Loucy (cell line): Measurements from ENCODE around the gene PTGDR.

Experiments
- H2AFZ ChIP-seq: fragments of 200-600 bp; sonication (generic); 2 replicates; pipeline ENCODE4 v1.6.0; 2016; ENCODE audit warnings: antibody characterized with exemption, mild to moderate bottlenecking, low read length, moderate library complexity
- H3F3A ChIP-seq: fragments of 200-600 bp; 2 replicates; pipeline ENCODE4 v1.6.0; 2016; ENCODE audit warnings: antibody characterized with exemption, low read depth, mild to moderate bottlenecking
- H3K27me3 ChIP-seq: fragments of 200-600 bp; sonication (generic); 2 replicates; pipeline ENCODE4 v1.6.1; 2014; ENCODE audit warnings: low read length, mild to moderate bottlenecking; ENCODE audit not compliant: insufficient read depth, poor library complexity, severe bottlenecking
- H3K36me3 ChIP-seq: fragments of 200-600 bp; sonication (generic); 2 replicates; pipeline ENCODE4 v1.6.1; 2016; ENCODE audit warnings: low read length; ENCODE audit not compliant: insufficient read depth
- H3K4me1 ChIP-seq: fragments of 200-600 bp; sonication (generic); 2 replicates; pipeline ENCODE4 v1.5.1; 2014; ENCODE audit warnings: low read length, mild to moderate bottlenecking; ENCODE audit not compliant: insufficient read depth, poor library complexity, severe bottlenecking
- H3K4me2 ChIP-seq: fragments of 200-600 bp; sonication (generic); 2 replicates; pipeline ENCODE4 v1.6.0; 2014; ENCODE audit warnings: antibody characterized with exemption, low read length, low read depth, mild to moderate bottlenecking; ENCODE audit not compliant: poor library complexity, severe bottlenecking
- H3K4me3 ChIP-seq: fragments of 200-600 bp; sonication (generic); 2 replicates; pipeline ENCODE4 v1.5.1; 2014; ENCODE audit warnings: low read length, mild to moderate bottlenecking, mixed read lengths; ENCODE audit not compliant: poor library complexity, severe bottlenecking
- H3K79me2 ChIP-seq: fragments of 200-600 bp; sonication (generic); 2 replicates; pipeline ENCODE4 v1.6.1; 2014; ENCODE audit warnings: low read length; ENCODE audit not compliant: insufficient read depth
- H3K9ac ChIP-seq: fragments of 200-600 bp; sonication (generic); 2 replicates; pipeline ENCODE4 v1.6.0; 2014; ENCODE audit warnings: mild to moderate bottlenecking, low read depth, low read length, moderate library complexity; ENCODE audit not compliant: poor library complexity, severe bottlenecking
- H3K9me2 ChIP-seq: fragments of 200-600 bp; sonication (generic); replicated peaks from 2 replicates; pipeline ENCODE4 v1.6.1; 2016; ENCODE audit warnings: low read depth, low read length, mixed read lengths
- H3K9me3 ChIP-seq: fragments of 200-600 bp; sonication (generic); 2 replicates; pipeline ENCODE4 v1.6.1; 2014; ENCODE audit warnings: mild to moderate bottlenecking, antibody characterized with exemption, low read length, low read depth; ENCODE audit not compliant: insufficient read depth
- H4K20me1 ChIP-seq: fragments of 200-600 bp; sonication (generic); 2 replicates; pipeline ENCODE4 v1.6.0; 2014; ENCODE audit warnings: antibody characterized with exemption, low read length, mild to moderate bottlenecking; ENCODE audit not compliant: insufficient read depth, poor library complexity, severe bottlenecking
- CTCF ChIP-seq: fragments of 200-600 bp; sonication (generic); conservative IDR thresholded peaks from 2 replicates; pipeline ENCODE4 v1.5.1; 2014; ENCODE audit warnings: mild to moderate bottlenecking, antibody characterized with exemption, low read length
- EZH2phosphoT487 ChIP-seq: fragments of 200-600 bp; IDR thresholded peaks from 2 replicates; pipeline ENCODE4 v1.6.1; 2018; ENCODE audit warnings: antibody characterized with exemption, mild to moderate bottlenecking, moderate library complexity, borderline replicate concordance

PTGDR gene

GRCh38 chr14:52267501-52268278 lies at the start of gene PTGDR:
PTGDR (plus strand) TSS chr14:52267698; CDS start chr14:52267815, 117 bp downstream.
- peak within 1 kb of the TSS; percentile 77 for H3K4me2 ChIP-seq
- H3K79me2 ChIP-seq: peaks cover 22% of the 10 kb centered on the region; the same call in 1 of the 2 replicates
- peaks cover 54% of the 10 kb centered on the region for H3K4me1 ChIP-seq
- peak within 1 kb of the TSS; percentile 75 for H3K4me3 ChIP-seq
- H4K20me1 ChIP-seq: no peaks in the 10 kb centered on the region
- H2AFZ ChIP-seq: peak within 1 kb of the TSS; percentile 77
- 0 out of 2 replicates have a peak, but pooled peaks cover 2% of the 10 kb centered on the region for H3F3A ChIP-seq
- H3K36me3 ChIP-seq: no peaks in the 10 kb centered on the region
- H3K9ac ChIP-seq: peak within 1 kb of the TSS; percentile 67
- no peaks in the 10 kb centered on the region for H3K9me2 ChIP-seq
- no peaks in the 10 kb centered on the region for H3K27me3 ChIP-seq
- TF ChIP-seq EZH2phosphoT487 (no peak), CTCF (no peak)
- no peaks in the 10 kb centered on the region for H3K9me3 ChIP-seq

GRCh38 chr14:52219488-52220084 lies 47.9 kb upstream of the PTGDR start:
- no peaks in the 10 kb centered on the region for H4K20me1 ChIP-seq
- H3K27me3 ChIP-seq: no peaks in the 10 kb centered on the region
- no peak overlapping the region for H3K4me3 ChIP-seq
- no peak overlapping the region for H3K9ac ChIP-seq
- H3K9me2 ChIP-seq: no peaks in the 10 kb centered on the region
- no peaks in the 10 kb centered on the region for H3K9me3 ChIP-seq
- TF ChIP-seq EZH2phosphoT487: no peak
- TF ChIP-seq CTCF: no peak
- no peaks in the 10 kb centered on the region for H3F3A ChIP-seq
- H3K79me2 ChIP-seq: no peaks in the 10 kb centered on the region
- peaks cover 30% of the 10 kb centered on the region for H3K4me1 ChIP-seq
- no peak overlapping the region for H2AFZ ChIP-seq
- H3K4me2 ChIP-seq: no peak overlapping the region
- no peaks in the 10 kb centered on the region for H3K36me3 ChIP-seq

- TF ChIP-seq CTCF: no peak
- no peak for TF ChIP-seq EZH2phosphoT487
- no peaks in the 10 kb centered on the region for H4K20me1 ChIP-seq
- H3K9me3 ChIP-seq: no peaks in the 10 kb centered on the region
- H3K27me3 ChIP-seq: no peaks in the 10 kb centered on the region
- H3K36me3 ChIP-seq: no peaks in the 10 kb centered on the region
- peak overlapping the region; percentile 81 for H3K4me2 ChIP-seq
- H3K4me3 ChIP-seq: peak overlapping the region; percentile 66
- peak overlapping the region; percentile 73 for H3K9ac ChIP-seq
- peak overlapping the region; percentile 74 for H2AFZ ChIP-seq
- H3F3A ChIP-seq: no peaks in the 10 kb centered on the region
- H3K79me2 ChIP-seq: 0 out of 2 replicates have a peak, but pooled peaks cover 3% of the 10 kb centered on the region
- H3K9me2 ChIP-seq: no peaks in the 10 kb centered on the region
- H3K4me1 ChIP-seq: peaks cover 30% of the 10 kb centered on the region
Measured at GRCh38 chr14:52220924-52221811, 46.3 kb upstream of the PTGDR start.
